ENCODE measurements around the gene THAP10.

GRCh38 chr15:70869346-70869745 is 22.9 kb downstream of the THAP10 start:
- TF ChIP-seq CTCF (IDR thresholded peaks at IDR 0.05) (no peak), EZH2 (IDR thresholded peaks at IDR 0.05; ENCODE audit: borderline replicate concordance, insufficient read depth, low read depth, low read length, poor library complexity, severe bottlenecking) (no peak)

Measured in B cell (primary cell).